ENCODE results near the gene SLC22A15. TPM values are rescaled to one million over a fixed set of nuclear protein-coding genes. Genes with fewer than 3 reads are reported as not detected.

SLC22A15 gene
- total RNA-seq, 4 donors from 2014 or later: 1.8 to 2.8 (median 2.3) TPM

- DNase-seq (ENCODE audit: extremely low spot score): peak; percentile 85
- TF ChIP-seq EP300 (IDR thresholded peaks at IDR 0.05) (no peak), POLR2AphosphoS5 (IDR thresholded peaks at IDR 0.05) (no peak), POLR2A (IDR thresholded peaks at IDR 0.05; ENCODE audit: low read depth) (no peak), CTCF (IDR thresholded peaks at IDR 0.05) (no peak)
- Histone ChIP-seq H3K4me1 (no peaks in the 10 kb centered on the region), H3K27ac (replicated peaks in 1 of 4) (no peak overlapping the region), H3K27me3 (no peaks in the 10 kb centered on the region), H3K4me3 (no peak overlapping the region), H3K36me3 (no peaks in the 10 kb centered on the region), H3K9me3 (no peaks in the 10 kb centered on the region)
- WGBS: 71% methylated on average over 2 of the region's 4 CpGs
- intact Hi-C loops (cut with DNase I): no loop called here
Measured at GRCh38 chr1:116115476-116116439, 139.4 kb downstream of the SLC22A15 start.

GRCh38 chr1:116118471-116118870 is 142.2 kb downstream of the SLC22A15 start:
- H3K4me3 ChIP-seq: no peak overlapping the region
- H3K4me1 ChIP-seq: no peaks in the 10 kb centered on the region
- intact Hi-C loops (cut with DNase I): no loop called here
- H3K27me3 ChIP-seq: peaks cover 0 to 7% (median 0%) of the 10 kb centered on the region in 4 donors
- 81% methylated on average over 3 of the region's 3 CpGs for WGBS
- DNase-seq (ENCODE audit: extremely low spot score): no peak
- no peaks in the 10 kb centered on the region for H3K9me3 ChIP-seq
- H3K36me3 ChIP-seq: no peaks in the 10 kb centered on the region
- TF ChIP-seq CTCF (IDR thresholded peaks at IDR 0.05) (no peak), POLR2AphosphoS5 (IDR thresholded peaks at IDR 0.05) (no peak), POLR2A (IDR thresholded peaks at IDR 0.05; ENCODE audit: low read depth) (no peak), EP300 (IDR thresholded peaks at IDR 0.05) (no peak)
- no peak overlapping the region for H3K27ac ChIP-seq (replicated peaks in 1 of 4)

Other genes starting within 250 kb of the SLC22A15 start
- gene CASQ2, start 207.8 kb upstream of the SLC22A15 start, total RNA-seq: 100 to 1,000 TPM in 3 of 4 donors, 10 to 100 TPM in 1; 95.6 to 138 (median 108) TPM
- gene NHLH2, start 135.4 kb upstream of the SLC22A15 start, total RNA-seq: not detected
- under 1 TPM in 3 of 4 donors, not detected in 1; under 0.01 to 0.17 (median 0.11) TPM for gene MAB21L3, start 134.9 kb downstream of the SLC22A15 start, total RNA-seq

All from esophagus muscularis mucosa (tissue), 4 donors.